HepG2 (cell line): ENCODE data around the gene WNT3. TPM values are rescaled to one million over a fixed set of nuclear protein-coding genes. Genes with fewer than 3 reads are reported as not detected.

Experiments
- ARID5B ChIP-seq: IDR thresholded peaks from 2 replicates; pipeline ENCODE4 v1.4.0; 2020; ENCODE audit warnings: mild to moderate bottlenecking, missing genetic modification reagents
- BORCS8-MEF2B ChIP-seq: sonication (generic); formaldehyde crosslinking; IDR thresholded peaks from 2 replicates; pipeline ENCODE4 v1.8.0; 2022; ENCODE audit warnings: mild to moderate bottlenecking, missing genetic modification reagents
- DMTF1 ChIP-seq: sonication (generic); formaldehyde crosslinking; IDR thresholded peaks from 2 replicates; pipeline ENCODE4 v1.4.0; 2020; ENCODE audit warnings: mild to moderate bottlenecking, missing genetic modification reagents
- DNMT3B ChIP-seq: conservative IDR thresholded peaks from 2 replicates; pipeline ENCODE4 v1.6.1; 2016; ENCODE audit warnings: missing biosample characterization, control low read depth
- HDAC1 ChIP-seq: sonication (generic); formaldehyde crosslinking; IDR thresholded peaks from 2 replicates; pipeline ENCODE4 v1.5.1; 2020; ENCODE audit warnings: mild to moderate bottlenecking, missing genetic modification reagents
- MTERF4 ChIP-seq: sonication (generic); formaldehyde crosslinking; IDR thresholded peaks from 2 replicates; pipeline ENCODE4 v1.8.0; 2023; ENCODE audit warnings: mild to moderate bottlenecking, missing genetic modification reagents
- MTF2 ChIP-seq: sonication (generic); formaldehyde crosslinking; IDR thresholded peaks from 2 replicates; pipeline ENCODE4 v1.5.0; 2020; ENCODE audit warnings: missing genetic modification reagents, borderline replicate concordance
- MXI1 ChIP-seq: IDR thresholded peaks from 3 replicates; pipeline ENCODE4 v1.6.1; 2012; ENCODE audit warnings: low read depth, low read length, inconsistent platforms, borderline replicate concordance
- NFYB ChIP-seq: sonication (generic); formaldehyde crosslinking; IDR thresholded peaks from 2 replicates; pipeline ENCODE4 v1.4.0; 2020; ENCODE audit warnings: missing genetic modification reagents
- NR2F6 ChIP-seq, 2 experiments: IDR thresholded peaks; 2 replicates each; pipeline ENCODE4 v1.6.1; 2016; ENCODE audit warnings: antibody characterized with exemption in 1 of 2, mild to moderate bottlenecking in 1 of 2
- PHF5A ChIP-seq: IDR thresholded peaks from one replicate; pipeline ENCODE4 v1.6.1; 2018; ENCODE audit warnings: low read depth, missing genetic modification reagents; ENCODE audit not compliant: unreplicated experiment
- RFX3 ChIP-seq: IDR thresholded peaks from 2 replicates; pipeline ENCODE4 v1.6.1; 2016; ENCODE audit warnings: missing biosample characterization, missing genetic modification reagents
- U2AF2 ChIP-seq: fragments of 200-400 bp; formaldehyde crosslinking; IDR thresholded peaks from 2 replicates; pipeline ENCODE4 v1.6.1; 2017; ENCODE audit warnings: low read depth, mild to moderate bottlenecking, low read length
- ZBTB7A ChIP-seq: sonication (generic); formaldehyde crosslinking; IDR thresholded peaks from 2 replicates; pipeline ENCODE4 v1.8.0; 2022; ENCODE audit warnings: mild to moderate bottlenecking, missing genetic modification reagents
- ZFP90 ChIP-seq: sonication (generic); formaldehyde crosslinking; IDR thresholded peaks from 2 replicates; pipeline ENCODE4 v1.8.0; 2022; ENCODE audit warnings: missing genetic modification reagents, mild to moderate bottlenecking, inconsistent platforms, borderline replicate concordance
- ZNF350 ChIP-seq: sonication (generic); formaldehyde crosslinking; IDR thresholded peaks from 2 replicates; pipeline ENCODE4 v1.4.0; 2020; ENCODE audit warnings: mild to moderate bottlenecking, low read depth, missing genetic modification reagents, borderline replicate concordance
- ZNF441 ChIP-seq: sonication (generic); formaldehyde crosslinking; IDR thresholded peaks from 2 replicates; pipeline ENCODE4 v1.7.0; 2021; ENCODE audit warnings: missing genetic modification reagents, borderline replicate concordance
- ZNF660 ChIP-seq: sonication (generic); formaldehyde crosslinking; IDR thresholded peaks from 2 replicates; pipeline ENCODE4 v1.5.1; 2020; ENCODE audit warnings: mild to moderate bottlenecking, low read depth, missing genetic modification reagents, borderline replicate concordance
- ZNF790 ChIP-seq: sonication (generic); formaldehyde crosslinking; IDR thresholded peaks from 2 replicates; pipeline ENCODE4 v1.8.0; 2022; ENCODE audit warnings: missing genetic modification reagents, mild to moderate bottlenecking, borderline replicate concordance
- ZSCAN21 ChIP-seq: sonication (generic); formaldehyde crosslinking; IDR thresholded peaks from 2 replicates; pipeline ENCODE4 v1.8.0; 2022; ENCODE audit warnings: mild to moderate bottlenecking, missing genetic modification reagents, moderate library complexity, borderline replicate concordance
- ZZZ3 ChIP-seq: sonication (generic); formaldehyde crosslinking; IDR thresholded peaks from 2 replicates; pipeline ENCODE4 v1.4.0; 2020; ENCODE audit warnings: missing genetic modification reagents, mild to moderate bottlenecking, borderline replicate concordance
- polyA plus RNA-seq, 8 experiments: library from polyadenylated mRNA; depleted of rRNA in 3 of 8; stranded (reverse) in 7 of 8; unstranded in 1 of 8; fragments of >200 nt; fragmentation: Illumina TruSeq in 4 of 8; extraction: Trizol in 4 of 8; gene quantifications; 2 replicates each; pipeline versions ENCODE4 v1.2.1 to v1.2.3, GENCODE V29; 2011 to 2016; ENCODE audit warnings: low read depth in 4 of 8, missing spikeins in 1 of 8, mixed read lengths in 1 of 8; ENCODE audit not compliant: insufficient read depth in 1 of 8
- total RNA-seq, 5 experiments: library from RNA; depleted of rRNA; stranded (reverse); fragments of >200 nt; fragmentation: Illumina TruSeq; extraction: Trizol; gene quantifications; 2 replicates each; pipeline ENCODE4 v1.2.3, GENCODE V29; 2016; ENCODE audit warnings: low read depth in 1 of 5

Gene WNT3
- total and polyA plus RNA-seq, 2 of the 13 experiments (the other 11 are each of a cell fraction or from before 2014, with no cell fraction given): 8.5 to 10.3 TPM

- TF ChIP-seq HDAC1 (CRISPR knock-in tag): no peak
- no peak for TF ChIP-seq ZNF350 (CRISPR knock-in tag)
- no peak for TF ChIP-seq MXI1
- TF ChIP-seq DMTF1: no peak
- peak; percentile 77 for TF ChIP-seq BORCS8-MEF2B (CRISPR knock-in tag)
- TF ChIP-seq MTF2 (CRISPR knock-in tag): peak; percentile 81; the same call in 1 of the 2 replicates
- no peak for TF ChIP-seq ZBTB7A (CRISPR knock-in tag)
- TF ChIP-seq U2AF2: no peak
- no peak for TF ChIP-seq NR2F6 (IDR thresholded peaks at IDR 0.05)
- no peak for TF ChIP-seq NR2F6 (CRISPR knock-in tag; IDR thresholded peaks at IDR 0.05)
- 0 out of 2 replicates have a peak, but pooled peaks have one; percentile 27 for TF ChIP-seq ZFP90 (CRISPR knock-in tag)
- TF ChIP-seq RFX3 (CRISPR knock-in tag): no peak
- peak; percentile 72; the same call in 1 of the 2 replicates for TF ChIP-seq MTERF4 (CRISPR knock-in tag)
- no peak for TF ChIP-seq PHF5A (CRISPR knock-in tag)
- TF ChIP-seq NFYB (CRISPR knock-in tag): no peak
- TF ChIP-seq ZSCAN21 (CRISPR knock-in tag): no peak
- TF ChIP-seq ZNF441 (CRISPR knock-in tag): peak; percentile 74; the same call in 1 of the 2 replicates
- TF ChIP-seq ZZZ3 (CRISPR knock-in tag): no peak
- no peak for TF ChIP-seq DNMT3B
- TF ChIP-seq ARID5B: peak; percentile 6; the same call in 1 of the 2 replicates
- peak; percentile 28; the same call in 1 of the 2 replicates for TF ChIP-seq ZNF790 (CRISPR knock-in tag)
- no peak for TF ChIP-seq ZNF660
These were observed 702 bp upstream of the WNT3 start (continued) for GRCh38 chr17:46818929-46819859.
